ENCODE results near the gene WDR36.
A peak's percentile ranks its signal among the peaks of the same experiment; 100 is the strongest.

WDR36 gene

GRCh38 chr5:111092062-111092853 lies at the start of gene WDR36:
TSS of gene WDR36 (plus strand) at chr5:111092348. CDS start at chr5:111092457, 109 bp downstream.
- peak within 1 kb of the TSS; percentile 96 for H3K27ac Mint-ChIP-seq
- peak; percentile 95 for DNase-seq
- peaks cover 49% of the 10 kb centered on the region for H3K36me3 Mint-ChIP-seq (ENCODE audit: low read depth)
- peaks cover 45% of the 10 kb centered on the region for H3K4me1 Mint-ChIP-seq (ENCODE audit: low read depth)
- H3K9me3 Mint-ChIP-seq: peaks cover 2% of the 10 kb centered on the region
- H3K27me3 Mint-ChIP-seq: peaks cover 8% of the 10 kb centered on the region
- peak within 1 kb of the TSS; percentile 95 for H3K4me3 Mint-ChIP-seq

- H3K4me1 Mint-ChIP-seq (ENCODE audit: low read depth): no peaks in the 10 kb centered on the region
- H3K36me3 Mint-ChIP-seq (ENCODE audit: low read depth): no peaks in the 10 kb centered on the region
- H3K4me3 Mint-ChIP-seq: no peak overlapping the region
- H3K27me3 Mint-ChIP-seq: no peaks in the 10 kb centered on the region
- no peaks in the 10 kb centered on the region for H3K9me3 Mint-ChIP-seq
- no peak overlapping the region for H3K27ac Mint-ChIP-seq
- DNase-seq: no peak
Observed at GRCh38 chr5:111043712-111044506, 48.2 kb upstream of the WDR36 start.

- Mint-ChIP-seq H3K27ac (no peak overlapping the region), H3K4me1 (ENCODE audit: low read depth) (no peaks in the 10 kb centered on the region), H3K36me3 (ENCODE audit: low read depth) (no peaks in the 10 kb centered on the region), H3K4me3 (no peak overlapping the region), H3K9me3 (no peaks in the 10 kb centered on the region), H3K27me3 (peaks cover 54% of the 10 kb centered on the region)
- no peak for DNase-seq
Observed at GRCh38 chr5:111058064-111058463, 34.1 kb upstream of the WDR36 start.

GRCh38 chr5:111060169-111060568 lies 32.0 kb upstream of the WDR36 start:
- Mint-ChIP-seq H3K27ac (no peak overlapping the region), H3K4me3 (no peak overlapping the region), H3K27me3 (peaks cover 41% of the 10 kb centered on the region), H3K4me1 (ENCODE audit: low read depth) (no peaks in the 10 kb centered on the region), H3K9me3 (no peaks in the 10 kb centered on the region), H3K36me3 (ENCODE audit: low read depth) (no peaks in the 10 kb centered on the region)
- no peak for DNase-seq

- no peaks in the 10 kb centered on the region for H3K4me1 Mint-ChIP-seq (ENCODE audit: low read depth)
- no peaks in the 10 kb centered on the region for H3K36me3 Mint-ChIP-seq (ENCODE audit: low read depth)
- H3K4me3 Mint-ChIP-seq: no peak overlapping the region
- no peak overlapping the region for H3K27ac Mint-ChIP-seq
- no peaks in the 10 kb centered on the region for H3K9me3 Mint-ChIP-seq
- DNase-seq: no peak
- peaks cover 42% of the 10 kb centered on the region for H3K27me3 Mint-ChIP-seq
Observed at GRCh38 chr5:111061618-111062017, 30.5 kb upstream of the WDR36 start.

- Mint-ChIP-seq H3K9me3 (no peaks in the 10 kb centered on the region), H3K4me3 (no peak overlapping the region), H3K4me1 (ENCODE audit: low read depth) (no peaks in the 10 kb centered on the region), H3K27me3 (peaks cover 45% of the 10 kb centered on the region), H3K36me3 (ENCODE audit: low read depth) (no peaks in the 10 kb centered on the region), H3K27ac (no peak overlapping the region)
- DNase-seq: no peak
Observed at GRCh38 chr5:111063709-111064322, 28.3 kb upstream of the WDR36 start.

GRCh38 chr5:111066261-111066938 lies 25.7 kb upstream of the WDR36 start:
- Mint-ChIP-seq H3K27me3 (peaks cover 70% of the 10 kb centered on the region), H3K27ac (no peak overlapping the region), H3K36me3 (ENCODE audit: low read depth) (no peaks in the 10 kb centered on the region), H3K4me1 (ENCODE audit: low read depth) (peaks cover 9% of the 10 kb centered on the region), H3K9me3 (no peaks in the 10 kb centered on the region), H3K4me3 (no peak overlapping the region)
- no peak for DNase-seq

GRCh38 chr5:111068213-111068612 lies 23.9 kb upstream of the WDR36 start:
- Mint-ChIP-seq H3K36me3 (ENCODE audit: low read depth) (peaks cover under 1% of the 10 kb centered on the region), H3K4me3 (no peak overlapping the region), H3K9me3 (no peaks in the 10 kb centered on the region), H3K27ac (no peak overlapping the region), H3K4me1 (ENCODE audit: low read depth) (peaks cover 17% of the 10 kb centered on the region), H3K27me3 (peaks cover 88% of the 10 kb centered on the region)
- DNase-seq: no peak

GRCh38 chr5:111069839-111070238 lies 22.3 kb upstream of the WDR36 start:
- Mint-ChIP-seq H3K27ac (no peak overlapping the region), H3K4me1 (ENCODE audit: low read depth) (peaks cover 26% of the 10 kb centered on the region), H3K27me3 (peaks cover 97% of the 10 kb centered on the region), H3K36me3 (ENCODE audit: low read depth) (peaks cover 2% of the 10 kb centered on the region), H3K4me3 (no peak overlapping the region), H3K9me3 (no peaks in the 10 kb centered on the region)
- no peak for DNase-seq

GRCh38 chr5:111070272-111071134 lies 21.6 kb upstream of the WDR36 start:
- H3K4me3 Mint-ChIP-seq: peak overlapping the region; percentile 56
- no peaks in the 10 kb centered on the region for H3K9me3 Mint-ChIP-seq
- H3K36me3 Mint-ChIP-seq (ENCODE audit: low read depth): peaks cover 2% of the 10 kb centered on the region
- peaks cover 30% of the 10 kb centered on the region for H3K4me1 Mint-ChIP-seq (ENCODE audit: low read depth)
- H3K27ac Mint-ChIP-seq: no peak overlapping the region
- peaks cover 98% of the 10 kb centered on the region for H3K27me3 Mint-ChIP-seq
- peak; percentile 47 for DNase-seq

- Mint-ChIP-seq H3K27me3 (peaks cover 95% of the 10 kb centered on the region), H3K4me1 (ENCODE audit: low read depth) (peaks cover 34% of the 10 kb centered on the region), H3K4me3 (peak within 1 kb of the TSS; percentile 56), H3K36me3 (ENCODE audit: low read depth) (peaks cover 2% of the 10 kb centered on the region), H3K9me3 (no peaks in the 10 kb centered on the region), H3K27ac (no peak within 1 kb of the TSS)
- DNase-seq: no peak
Observed at GRCh38 chr5:111071413-111071812, 20.7 kb upstream of the WDR36 start, which contains the start of gene TSLP. TSS of gene TSLP (plus strand) at chr5:111071713. CDS start at chr5:111071891, 178 bp downstream.

- H3K9me3 Mint-ChIP-seq: no peaks in the 10 kb centered on the region
- peaks cover 86% of the 10 kb centered on the region for H3K27me3 Mint-ChIP-seq
- H3K36me3 Mint-ChIP-seq (ENCODE audit: low read depth): peaks cover 2% of the 10 kb centered on the region
- H3K4me1 Mint-ChIP-seq (ENCODE audit: low read depth): peaks cover 34% of the 10 kb centered on the region
- DNase-seq: peak; percentile 74
- H3K27ac Mint-ChIP-seq: peak overlapping the region; percentile 5
- H3K4me3 Mint-ChIP-seq: peak overlapping the region; percentile 84
Observed at GRCh38 chr5:111072949-111073682, 19.0 kb upstream of the WDR36 start.

- no peak for DNase-seq
- H3K27me3 Mint-ChIP-seq: peaks cover 81% of the 10 kb centered on the region
- H3K9me3 Mint-ChIP-seq: no peaks in the 10 kb centered on the region
- H3K4me1 Mint-ChIP-seq (ENCODE audit: low read depth): peaks cover 34% of the 10 kb centered on the region
- H3K36me3 Mint-ChIP-seq (ENCODE audit: low read depth): peaks cover 2% of the 10 kb centered on the region
- no peak overlapping the region for H3K4me3 Mint-ChIP-seq
- no peak overlapping the region for H3K27ac Mint-ChIP-seq
Observed at GRCh38 chr5:111074244-111074643, 17.9 kb upstream of the WDR36 start.
